GM10847 (cell line): Measurements from ENCODE around the gene OR4K13.

Source experiments
- POLR2A ChIP-seq: IDR thresholded peaks from 2 replicates; pipeline ENCODE4 v1.6.1; 2011; ENCODE audit not compliant: insufficient read length; ENCODE audit errors: extremely low read depth

The OR4K13 gene, protein sequence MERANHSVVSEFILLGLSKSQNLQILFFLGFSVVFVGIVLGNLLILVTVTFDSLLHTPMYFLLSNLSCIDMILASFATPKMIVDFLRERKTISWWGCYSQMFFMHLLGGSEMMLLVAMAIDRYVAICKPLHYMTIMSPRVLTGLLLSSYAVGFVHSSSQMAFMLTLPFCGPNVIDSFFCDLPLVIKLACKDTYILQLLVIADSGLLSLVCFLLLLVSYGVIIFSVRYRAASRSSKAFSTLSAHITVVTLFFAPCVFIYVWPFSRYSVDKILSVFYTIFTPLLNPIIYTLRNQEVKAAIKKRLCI

DNA sequence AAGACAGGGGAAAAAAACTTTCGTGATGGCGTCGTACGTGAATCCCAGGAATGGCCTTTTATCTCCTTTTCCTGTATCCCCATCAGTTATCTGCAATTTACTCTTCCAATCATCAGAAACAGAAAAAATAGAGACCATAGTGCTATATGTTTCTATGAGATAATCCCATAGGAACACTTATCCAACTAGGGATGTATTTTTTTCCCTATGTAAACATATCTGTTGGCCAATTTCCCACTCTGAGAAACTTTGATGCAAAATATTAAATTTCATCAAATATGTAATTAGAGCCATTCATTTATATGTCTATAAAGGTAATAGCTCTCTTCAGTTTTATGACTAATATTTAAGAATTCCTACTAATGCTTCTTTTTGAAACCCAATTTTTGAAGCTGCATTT, at the start of gene OR4K13:
Gene OR4K13 (minus strand): TSS at position 101 of the 400 bp plus-strand sequence. CDS start 1,280 bp downstream, outside the sequence.
- no peak for TF ChIP-seq POLR2A

DNA sequence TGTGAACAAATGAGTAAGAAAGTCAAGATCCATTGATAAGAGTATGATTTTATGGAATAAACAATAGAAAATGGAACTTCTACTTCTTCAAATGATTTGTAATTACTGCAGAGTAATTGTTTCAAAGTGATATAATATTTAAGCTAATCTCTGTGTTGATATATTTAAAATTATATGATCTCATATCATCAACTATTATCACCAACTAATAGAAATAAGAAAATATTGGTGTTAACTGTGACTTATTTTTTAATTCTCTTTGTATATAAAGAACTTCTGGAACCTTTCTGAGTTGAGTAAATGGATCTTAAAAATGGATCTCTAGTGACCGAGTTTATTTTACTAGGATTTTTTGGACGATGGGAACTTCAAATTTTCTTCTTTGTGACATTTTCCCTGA, 23.9 kb upstream of the OR4K13 start, which contains the start of gene OR4L1:
Gene OR4L1 (plus strand): TSS at position 301 of the 400 bp plus-strand sequence. CDS start 0 bp downstream, at position 301.
- no peak for TF ChIP-seq POLR2A

DNA sequence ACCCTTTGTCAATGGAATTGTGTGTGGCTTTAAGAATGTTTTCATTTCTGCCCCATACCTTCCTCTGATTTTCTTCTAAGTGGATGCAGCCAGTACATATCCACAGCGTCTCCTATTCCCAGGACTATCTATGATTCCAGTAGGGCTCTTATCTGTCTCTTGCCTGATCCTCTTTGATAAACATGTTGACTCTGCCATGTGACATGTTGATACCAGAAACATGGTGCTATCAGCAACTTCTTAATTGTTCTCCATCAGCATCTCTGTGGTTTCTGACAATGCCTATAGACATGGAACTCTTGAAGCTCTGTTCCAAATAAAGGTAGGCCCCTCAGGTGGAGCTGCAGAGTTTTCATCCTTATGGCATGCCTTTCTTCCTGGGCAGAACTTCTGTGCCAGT, 12.4 kb upstream of the OR4K13 start:
- TF ChIP-seq POLR2A, result no peak

DNA sequence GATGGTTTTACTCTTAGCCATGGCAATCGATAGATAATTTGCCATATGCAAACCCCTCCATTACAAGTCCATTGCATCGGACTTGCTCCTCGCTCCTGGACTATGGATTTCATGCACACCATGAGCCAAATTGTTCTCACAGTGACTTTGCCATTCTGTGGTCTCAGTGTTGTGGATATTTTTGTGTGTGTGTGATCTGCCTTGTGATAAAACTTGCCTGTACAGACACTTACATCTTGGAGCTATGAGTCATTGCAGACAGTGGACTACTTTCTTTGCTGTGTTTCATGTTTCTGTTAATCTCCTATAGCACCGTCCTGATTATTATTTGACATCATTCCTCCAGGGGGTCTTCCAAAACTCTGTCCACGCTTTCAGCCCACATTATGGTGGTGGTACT, 8.4 kb upstream of the OR4K13 start:
- TF ChIP-seq POLR2A, result no peak

DNA sequence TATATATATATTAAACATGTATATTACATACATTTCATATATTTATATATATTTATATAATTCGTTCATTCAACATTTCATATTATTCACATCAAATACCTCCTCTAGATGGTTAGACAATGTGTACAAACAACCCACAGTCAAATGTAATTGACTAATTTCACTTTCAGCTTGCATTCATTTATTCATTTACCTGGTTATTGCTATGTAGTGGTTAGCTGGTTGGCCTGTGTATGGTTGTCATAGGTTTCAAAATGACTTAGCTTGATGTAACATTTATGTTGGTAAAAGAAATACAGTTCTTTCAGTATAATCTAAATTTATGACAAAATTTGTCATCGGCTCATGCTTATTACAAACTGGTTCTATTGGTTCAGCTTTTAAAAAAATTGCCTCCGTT, 389 bp downstream of the OR4K13 start:
- no peak for TF ChIP-seq POLR2A

DNA sequence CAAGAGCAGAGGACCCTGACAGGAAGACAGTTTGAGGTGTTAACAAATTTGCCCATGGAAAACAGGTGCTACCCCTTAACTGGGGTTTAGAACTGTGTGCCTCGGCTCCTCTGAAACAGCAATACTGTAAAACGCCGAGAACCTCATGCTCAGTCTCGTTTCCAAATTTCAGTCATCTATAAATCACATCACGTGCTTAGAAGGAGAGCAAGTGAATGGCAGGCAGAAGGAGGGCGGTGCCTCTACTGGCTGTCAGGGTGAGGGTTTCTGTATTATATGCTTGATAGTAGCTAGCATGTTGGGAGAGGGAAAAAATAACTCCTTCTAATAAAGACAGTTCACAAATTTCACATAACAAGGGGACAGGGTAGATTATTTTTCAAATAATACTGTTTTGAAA, 4.8 kb downstream of the OR4K13 start:
- TF ChIP-seq POLR2A, result no peak

DNA sequence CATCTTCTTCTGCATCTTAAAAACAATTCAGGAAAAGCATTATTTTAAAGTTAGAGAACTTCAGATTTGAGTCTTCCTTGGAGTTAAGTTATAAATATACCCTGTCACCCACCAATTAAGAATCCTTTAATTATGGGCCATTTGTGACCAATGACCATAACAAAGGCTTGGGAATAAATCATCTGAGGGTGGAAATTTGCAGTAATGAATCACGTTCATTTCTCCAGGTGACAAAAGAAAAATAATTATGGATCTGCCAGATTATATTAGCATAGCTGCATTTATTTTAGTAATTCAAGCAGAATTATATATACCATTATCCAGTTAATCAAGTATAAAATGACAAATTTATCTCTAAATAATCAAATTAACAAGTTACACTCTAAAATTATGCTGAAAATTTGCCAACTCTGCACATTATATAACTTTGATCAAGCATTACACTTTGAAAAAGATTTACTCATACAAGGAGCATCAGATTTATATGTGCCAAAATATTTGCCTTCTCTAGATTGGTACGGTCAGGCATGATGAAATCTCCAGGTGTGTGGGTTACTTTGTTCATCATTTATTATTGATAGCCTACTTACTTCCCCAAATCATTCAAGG, 16.5 kb downstream of the OR4K13 start, which contains the start of gene OR4K14:
Gene OR4K14 (minus strand): TSS at position 51 of the 609 bp plus-strand sequence. CDS start 4,114 bp downstream, outside the sequence.
- no peak for TF ChIP-seq POLR2A

DNA sequence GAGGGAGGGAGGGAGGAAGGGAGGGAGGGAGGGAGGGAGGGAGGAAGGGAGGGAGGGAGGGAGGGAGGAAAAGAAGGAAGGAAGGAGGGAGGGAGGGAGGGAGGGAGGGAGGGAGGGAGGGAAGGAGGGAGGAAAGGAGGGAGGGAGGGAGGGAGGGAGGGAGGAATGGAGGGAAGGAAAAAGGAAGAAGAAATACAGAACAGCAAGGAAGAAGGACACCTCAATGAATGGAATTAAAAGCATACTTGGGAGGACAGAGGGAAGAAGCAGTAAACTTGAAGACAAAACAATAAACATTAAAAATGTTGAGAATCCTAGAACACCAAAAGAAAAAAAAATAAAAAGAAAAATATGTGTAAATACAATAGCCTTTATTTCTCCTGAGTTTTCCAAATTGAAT, 27.7 kb downstream of the OR4K13 start:
- no peak for TF ChIP-seq POLR2A

DNA sequence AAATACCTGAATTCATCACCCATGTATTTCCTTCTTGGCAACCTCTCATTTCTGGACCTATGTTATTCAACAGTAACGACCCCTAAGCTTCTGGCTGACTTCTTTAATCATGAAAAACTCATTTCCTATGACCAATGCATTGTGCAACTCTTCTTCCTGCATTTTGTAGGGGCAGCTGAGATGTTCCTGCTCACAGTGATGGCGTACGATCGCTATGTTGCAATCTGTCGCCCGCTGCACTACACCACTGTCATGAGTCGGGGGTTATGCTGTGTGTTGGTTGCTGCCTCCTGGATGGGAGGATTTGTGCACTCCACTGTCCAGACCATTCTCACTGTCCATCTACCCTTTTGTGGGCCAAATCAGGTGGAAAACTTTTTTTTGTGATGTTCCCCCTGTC, 33.5 kb downstream of the OR4K13 start:
- no peak for TF ChIP-seq POLR2A

DNA sequence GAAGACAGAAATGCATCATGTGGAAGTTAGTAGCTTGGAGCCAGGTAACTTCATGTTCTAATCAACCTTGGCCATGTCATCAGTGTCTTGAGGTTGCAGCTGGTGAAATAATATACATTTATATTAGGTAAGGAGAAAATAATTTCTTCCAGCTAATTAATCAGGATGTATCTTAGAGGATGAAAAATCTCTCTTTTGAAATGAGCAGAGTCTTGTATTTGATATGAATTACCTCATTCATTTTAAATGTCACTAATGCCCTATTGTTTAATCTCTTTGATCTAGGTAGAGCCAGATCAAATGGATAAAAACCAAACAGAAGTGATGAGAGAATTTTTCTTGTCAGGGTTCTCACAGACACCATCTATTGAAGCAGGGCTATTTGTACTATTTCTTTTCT, 34.0 kb downstream of the OR4K13 start, which contains the start of gene OR4Q2:
Gene OR4Q2 (plus strand): TSS at position 301 of the 400 bp plus-strand sequence.
- TF ChIP-seq POLR2A, result no peak

DNA sequence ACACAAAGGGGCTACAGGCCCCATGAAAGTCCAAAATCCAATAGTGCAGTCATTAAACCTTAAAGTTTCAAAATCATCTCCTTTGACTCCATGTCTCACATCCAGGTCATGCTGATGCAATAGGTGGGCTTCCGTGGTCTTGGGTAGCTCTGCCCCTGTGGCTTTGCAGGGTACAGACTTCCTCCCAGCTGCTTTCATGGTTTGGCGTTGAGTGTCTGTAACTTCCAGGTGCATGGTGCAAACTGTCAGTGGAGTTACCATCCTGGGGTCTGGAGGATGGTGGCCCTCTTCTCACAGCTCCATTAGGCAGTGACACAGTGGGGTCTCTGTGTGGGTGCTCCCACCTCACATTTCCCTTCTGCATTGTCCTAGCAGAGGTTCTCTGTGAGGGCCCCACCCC, 42.4 kb downstream of the OR4K13 start:
- no peak for TF ChIP-seq POLR2A
